Mucosa of descending colon (tissue), 3 donors: ENCODE data around the gene PCBD1. TPM values are rescaled to one million over a fixed set of nuclear protein-coding genes. Genes with fewer than 3 reads are reported as not detected.
A peak's percentile ranks its signal among the peaks of the same experiment; 100 is the strongest.

Source experiments
- ATAC-seq: fragments of 200-7000 bp; cut with Tn5 transposase; one replicate; pipeline ENCODE4 v1.9.1; 2020; ENCODE audit warnings: mild to moderate bottlenecking, moderate library complexity
- DNase-seq, 3 donors: peaks; one replicate each; pipeline ENCODE4 v3.0.0-alpha.2; 2020
- H3K36me3 ChIP-seq: fragments of 200-600 bp; one replicate; pipeline ENCODE4 v1.8.0; 2021; ENCODE audit warnings: low read depth, mild to moderate bottlenecking
- H3K4me1 ChIP-seq: fragments of 200-600 bp; one replicate; pipeline ENCODE4 v1.8.0; 2021; ENCODE audit warnings: low read depth, mild to moderate bottlenecking
- H3K4me3 ChIP-seq: fragments of 200-600 bp; one replicate; pipeline ENCODE4 v1.8.0; 2021; ENCODE audit warnings: mild to moderate bottlenecking
- H3K9me3 ChIP-seq: fragments of 200-600 bp; one replicate; pipeline ENCODE4 v1.8.0; 2021; ENCODE audit warnings: mild to moderate bottlenecking
- intact Hi-C, 2 donors: fragments of 100-400 bp; cut with DNase I in 1 of 2; cut with micrococcal nuclease in 1 of 2; formaldehyde crosslinking; loops; one replicate each; pipeline versions ENCODE4 v1.11.0 to v1.11.1; 2022; cut with DNase I, micrococcal nuclease
- total RNA-seq, 3 donors: library from RNA; stranded (reverse); fragmentation: NEBNext Ultra II Directional in 2 of 3; extraction: Animal tissue kit (Norgen Biotek cat#: 25700) in 2 of 3; gene quantifications; one replicate each; pipeline versions ENCODE4 v1.2.1 to v1.2.4, GENCODE V29; 2021 to 2023
- TF ChIP-seq, protein P1 (sequence below): fragments of 200-600 bp; IDR thresholded peaks from one replicate; pipeline ENCODE4 v1.8.0; 2022; ENCODE audit warnings: antibody characterized with exemption, mild to moderate bottlenecking
- donor health status: DM: no; HTN: no; CAD: no; lungs with moderate emphysema.
- donor health status: DM: no; HTN: no; CAD: no.
- donor health status: DM: no; HTN: yes; CAD: no.

The PCBD1 gene
- total RNA-seq, 3 donors from 2014 or later, result 81.4 to 86.8 (median 86.7) TPM

GRCh38 chr10:70907637-70908405 lies 19.5 kb upstream of the PCBD1 start:
- TF ChIP-seq, protein P1, sequence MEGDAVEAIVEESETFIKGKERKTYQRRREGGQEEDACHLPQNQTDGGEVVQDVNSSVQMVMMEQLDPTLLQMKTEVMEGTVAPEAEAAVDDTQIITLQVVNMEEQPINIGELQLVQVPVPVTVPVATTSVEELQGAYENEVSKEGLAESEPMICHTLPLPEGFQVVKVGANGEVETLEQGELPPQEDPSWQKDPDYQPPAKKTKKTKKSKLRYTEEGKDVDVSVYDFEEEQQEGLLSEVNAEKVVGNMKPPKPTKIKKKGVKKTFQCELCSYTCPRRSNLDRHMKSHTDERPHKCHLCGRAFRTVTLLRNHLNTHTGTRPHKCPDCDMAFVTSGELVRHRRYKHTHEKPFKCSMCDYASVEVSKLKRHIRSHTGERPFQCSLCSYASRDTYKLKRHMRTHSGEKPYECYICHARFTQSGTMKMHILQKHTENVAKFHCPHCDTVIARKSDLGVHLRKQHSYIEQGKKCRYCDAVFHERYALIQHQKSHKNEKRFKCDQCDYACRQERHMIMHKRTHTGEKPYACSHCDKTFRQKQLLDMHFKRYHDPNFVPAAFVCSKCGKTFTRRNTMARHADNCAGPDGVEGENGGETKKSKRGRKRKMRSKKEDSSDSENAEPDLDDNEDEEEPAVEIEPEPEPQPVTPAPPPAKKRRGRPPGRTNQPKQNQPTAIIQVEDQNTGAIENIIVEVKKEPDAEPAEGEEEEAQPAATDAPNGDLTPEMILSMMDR, result no peak
- Histone ChIP-seq H3K4me3 (no peak overlapping the region), H3K9me3 (no peaks in the 10 kb centered on the region), H3K4me1 (peaks cover 4% of the 10 kb centered on the region), H3K36me3 (no peaks in the 10 kb centered on the region)
- no peak for ATAC-seq
- DNase-seq, result peak in 1 of 3 donors; percentile 14
- intact Hi-C loops, result no loop called here

DNA sequence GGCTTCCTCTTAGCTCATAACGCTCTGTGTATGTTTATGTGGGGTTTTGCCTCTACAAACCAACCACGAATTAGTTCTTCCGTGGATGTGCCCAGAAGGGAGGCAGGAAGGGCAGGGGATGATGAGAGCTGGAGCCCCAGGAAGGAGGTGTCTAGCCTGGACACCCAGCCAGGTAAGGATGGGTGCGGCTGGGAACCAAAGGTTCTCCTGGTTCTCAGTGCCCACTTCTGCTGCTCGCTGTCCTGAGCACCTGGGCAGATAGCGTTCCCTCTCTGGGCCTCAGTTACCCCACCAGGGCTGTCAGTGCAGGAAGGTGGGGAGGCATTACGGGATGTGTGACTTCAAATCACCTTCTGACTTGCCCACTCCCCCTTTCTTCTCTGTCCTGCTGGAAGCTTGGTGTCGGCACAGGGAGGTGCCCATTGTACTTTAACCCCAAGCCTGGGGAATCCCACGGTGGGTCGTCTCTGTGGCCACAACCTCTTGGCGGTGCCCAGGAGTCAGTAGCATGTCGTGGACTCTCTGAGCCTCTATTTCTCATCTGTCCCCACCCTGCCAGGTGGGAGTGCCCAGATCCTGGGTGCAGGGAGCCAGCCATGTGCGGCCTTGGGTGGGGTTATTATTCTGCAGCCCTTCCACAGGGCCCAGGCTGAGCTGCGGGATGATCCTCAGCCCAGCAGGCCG lies 18.7 kb upstream of the PCBD1 start:
- TF ChIP-seq, protein P1, result no peak
- intact Hi-C loops, result no loop called here
- DNase-seq, result peak in 2 of 3 donors; percentile 31 to 44

DNA sequence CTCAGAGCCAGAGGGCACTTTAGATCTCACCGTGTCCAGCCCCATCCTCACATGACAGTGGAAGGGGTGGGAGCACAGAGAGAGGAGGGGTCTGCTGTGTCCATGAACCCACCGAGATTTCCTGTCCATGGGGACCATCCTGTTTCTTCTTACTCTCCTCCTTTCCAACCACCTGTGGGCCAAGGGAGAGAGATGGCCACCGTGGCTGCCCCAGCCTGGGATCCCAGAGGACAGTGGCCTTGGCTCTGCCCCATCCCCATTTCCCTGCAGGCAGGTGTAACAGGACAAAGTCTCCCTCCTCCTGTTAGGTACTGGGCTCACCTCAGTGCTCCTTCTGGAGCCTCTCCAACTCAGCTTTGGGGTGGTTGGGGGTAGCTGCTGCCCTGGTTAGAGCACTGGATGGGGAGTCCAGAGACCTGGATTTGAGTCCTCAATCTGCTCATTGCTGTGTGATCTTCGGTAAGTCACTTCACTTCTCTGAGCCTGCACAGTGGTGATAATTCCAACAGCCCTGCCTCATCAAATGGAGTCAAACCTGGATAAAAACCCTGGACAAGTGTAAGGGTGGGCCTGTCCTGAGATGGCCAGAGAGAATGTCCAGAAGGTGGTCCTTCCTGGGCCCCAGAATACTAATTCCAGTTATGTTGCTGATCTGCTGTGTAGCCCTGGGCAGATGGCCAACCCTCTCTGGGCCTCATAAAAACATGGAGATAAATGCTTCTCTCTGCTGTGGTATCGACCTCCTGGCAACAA lies 17.8 kb upstream of the PCBD1 start:
- TF ChIP-seq, protein P1, result no peak
- ATAC-seq, result no peak
- Histone ChIP-seq H3K4me3 (no peak overlapping the region), H3K4me1 (peaks cover 4% of the 10 kb centered on the region), H3K36me3 (no peaks in the 10 kb centered on the region), H3K9me3 (no peaks in the 10 kb centered on the region)
- intact Hi-C loops, result no loop called here
- DNase-seq, result no peak

More for the DNA sequence above, 18.7 kb upstream of the PCBD1 start:
- H3K4me3 ChIP-seq, result no peak overlapping the region
- H3K4me1 ChIP-seq, result peaks cover 4% of the 10 kb centered on the region
- no peaks in the 10 kb centered on the region for H3K36me3 ChIP-seq
- ATAC-seq, result peak; percentile 59
- H3K9me3 ChIP-seq, result no peaks in the 10 kb centered on the region

- ATAC-seq (no peak), DNase-seq (no peak)
- Histone ChIP-seq H3K4me3 (no peak overlapping the region), H3K36me3 (no peaks in the 10 kb centered on the region), H3K4me1 (peaks cover 4% of the 10 kb centered on the region), H3K9me3 (no peaks in the 10 kb centered on the region)
- TF ChIP-seq, protein P1, result no peak
- intact Hi-C loops, result no loop called here
Observed at GRCh38 chr10:70905071-70906021, 17.0 kb upstream of the PCBD1 start.
